H1 (cell line): Measurements from ENCODE around the gene JPH3. TPM values are rescaled to one million over a fixed set of nuclear protein-coding genes. Genes with fewer than 3 reads are reported as not detected.

Experiments
- CTCF ChIA-PET: fragments of 300-600 bp; sonication (Branson Sonifier 250); formaldehyde crosslinking; loops from one replicate; lab custom pipeline; 2021; ENCODE audit not compliant: partially characterized antibody; lab: Charles Lee
- POLR2A ChIA-PET: fragments of 300-600 bp; sonication (Branson Sonifier 250); formaldehyde crosslinking; loops from one replicate; lab custom pipeline; 2021; ENCODE audit warnings: inconsistent platforms; ENCODE audit not compliant: partially characterized antibody; lab: Charles Lee
- DNase-seq, 2 experiments: peaks; one replicate each; pipeline versions ENCODE4 v3.0.0 to v3.0.0-alpha.2; 2010 to 2022; ENCODE audit warnings: low spot score in 2 of 2, low read depth in 1 of 2, mixed read lengths in 1 of 2
- FAIRE-seq: peaks from 2 replicates; lab custom pipeline; 2011; peaks lifted over from hg19 to GRCh38; lab: Jason Lieb, UNC
- H2AFZ ChIP-seq: 2 replicates; pipeline ENCODE4 v1.8.1; 2012; ENCODE audit warnings: low read length, inconsistent platforms
- H2AK5ac ChIP-seq: 2 replicates; pipeline ENCODE4 v1.6.1; 2013; ENCODE audit warnings: low read depth, low read length
- H2BK120ac ChIP-seq: replicated peaks from 2 replicates; pipeline ENCODE3; 2013; ENCODE audit warnings: low read depth, low read length, inconsistent platforms
- H2BK12ac ChIP-seq: 2 replicates; pipeline ENCODE4 v1.6.1; 2013; ENCODE audit warnings: low read depth, low read length
- H2BK15ac ChIP-seq: 2 replicates; pipeline ENCODE4 v1.6.1; 2013; ENCODE audit warnings: low read length
- H2BK20ac ChIP-seq: 2 replicates; pipeline ENCODE4 v1.6.1; 2013; ENCODE audit warnings: low read length
- H2BK5ac ChIP-seq: 2 replicates; pipeline ENCODE4 v1.6.1; 2013; ENCODE audit warnings: low read depth, low read length
- H3K14ac ChIP-seq: 2 replicates; pipeline ENCODE4 v1.6.1; 2013; ENCODE audit warnings: inconsistent platforms; ENCODE audit not compliant: insufficient read length
- H3K18ac ChIP-seq: 2 replicates; pipeline ENCODE4 v1.6.1; 2013; ENCODE audit warnings: low read length; ENCODE audit errors: extremely low read depth
- H3K23ac ChIP-seq: 2 replicates; pipeline ENCODE4 v1.6.1; 2013; ENCODE audit warnings: inconsistent platforms; ENCODE audit not compliant: insufficient read length
- H3K23me2 ChIP-seq: 2 replicates; pipeline ENCODE4 v1.6.1; 2013; ENCODE audit warnings: low read depth, low read length
- H3K27ac ChIP-seq: 2 replicates; pipeline ENCODE4 v1.6.1; 2011; ENCODE audit warnings: low read depth, low read length, inconsistent platforms
- H3K27me3 ChIP-seq, 4 experiments: replicated peaks in 1 of 4; 1 replicate in 1 of 4; 2 replicates in 3 of 4; pipeline versions ENCODE4 v1.6.1 to v1.8.1; 2011 to 2013; ENCODE audit warnings: low read length in 3 of 4, mild to moderate bottlenecking in 3 of 4, inconsistent platforms in 2 of 4, mixed read lengths in 2 of 4, moderate library complexity in 1 of 4; ENCODE audit not compliant: control insufficient read depth in 3 of 4, insufficient read depth in 3 of 4; ENCODE audit errors: extremely low read depth in 1 of 4
- H3K36me3 ChIP-seq, 4 experiments: 2 replicates each; pipeline versions ENCODE4 v1.6.1 to v1.8.1; 2011 to 2013; ENCODE audit warnings: mild to moderate bottlenecking in 4 of 4, low read length in 3 of 4, moderate library complexity in 2 of 4, control low read depth in 1 of 4, inconsistent platforms in 1 of 4; ENCODE audit not compliant: insufficient read depth in 4 of 4, control insufficient read depth in 2 of 4
- H3K4ac ChIP-seq: replicated peaks from 2 replicates; pipeline ENCODE3; 2013; ENCODE audit warnings: low read length, low read depth, mixed read lengths, inconsistent platforms; ENCODE audit not compliant: insufficient read length
- H3K4me1 ChIP-seq, 4 experiments: replicated peaks in 1 of 4; 1 replicate in 1 of 4; 2 replicates in 3 of 4; pipeline versions ENCODE4 v1.6.1 to v1.8.1; 2011 to 2013; ENCODE audit warnings: low read length in 3 of 4, inconsistent platforms in 2 of 4, mixed read lengths in 1 of 4; ENCODE audit not compliant: insufficient read depth in 4 of 4, control insufficient read depth in 3 of 4
- H3K4me2 ChIP-seq, 2 experiments: 2 replicates each; pipeline versions ENCODE4 v1.6.1 to v1.8.1; 2011 to 2013; ENCODE audit warnings: low read depth in 2 of 2, low read length in 2 of 2, control low read depth in 1 of 2, inconsistent platforms in 1 of 2, mild to moderate bottlenecking in 1 of 2; ENCODE audit not compliant: insufficient read depth in 1 of 2
- H3K4me3 ChIP-seq, 4 experiments: fragments of 200-600, 300-600 bp in 1 of 4; sonication (generic), shearing (Covaris generic), sonication (Bioruptor Twin) in 1 of 4; 2 replicates each; pipeline versions ENCODE4 v1.5.1 to v1.8.1; 2011 to 2016; ENCODE audit warnings: low read length in 4 of 4, low read depth in 3 of 4, control low read depth in 2 of 4, inconsistent platforms in 2 of 4, mild to moderate bottlenecking in 2 of 4, mixed read lengths in 1 of 4, moderate library complexity in 1 of 4; ENCODE audit not compliant: insufficient read depth in 2 of 4; ENCODE audit errors: extremely low read depth in 1 of 4
- H3K56ac ChIP-seq: replicated peaks from 2 replicates; pipeline ENCODE3; 2013; ENCODE audit warnings: low read depth, mild to moderate bottlenecking, mixed read lengths, low read length, inconsistent platforms; ENCODE audit not compliant: insufficient read length
- H3K79me1 ChIP-seq: 2 replicates; pipeline ENCODE4 v1.6.1; 2013; ENCODE audit warnings: low read depth, low read length, control low read depth
- H3K79me2 ChIP-seq, 2 experiments: 2 replicates each; pipeline versions ENCODE4 v1.6.1 to v1.8.1; 2012 to 2013; ENCODE audit warnings: low read length in 2 of 2, mild to moderate bottlenecking in 2 of 2, inconsistent platforms in 1 of 2; ENCODE audit not compliant: insufficient read depth in 2 of 2, control insufficient read depth in 1 of 2
- H3K9ac ChIP-seq, 4 experiments: replicated peaks in 1 of 4; 1 replicate in 1 of 4; 2 replicates in 3 of 4; pipeline versions ENCODE4 v1.6.1 to v1.8.1; 2011 to 2013; ENCODE audit warnings: low read depth in 3 of 4, low read length in 3 of 4, control low read depth in 2 of 4, mild to moderate bottlenecking in 2 of 4, moderate library complexity in 2 of 4, inconsistent platforms in 1 of 4; ENCODE audit errors: extremely low read depth in 1 of 4
- H3K9me3 ChIP-seq, 2 experiments: 2 replicates each; pipeline versions ENCODE4 v1.6.1 to v1.8.1; 2012 to 2013; ENCODE audit warnings: mild to moderate bottlenecking in 2 of 2, moderate library complexity in 2 of 2, control low read depth in 1 of 2, inconsistent platforms in 1 of 2, low read depth in 1 of 2, low read length in 1 of 2, mixed read lengths in 1 of 2; ENCODE audit not compliant: insufficient read depth in 2 of 2
- H4K20me1 ChIP-seq, 2 experiments: replicated peaks in 1 of 2; 2 replicates each; pipeline versions ENCODE3 to v1.8.1; 2011 to 2013; ENCODE audit warnings: inconsistent platforms in 2 of 2, low read length in 2 of 2, mild to moderate bottlenecking in 1 of 2; ENCODE audit not compliant: insufficient read depth in 2 of 2, control insufficient read depth in 1 of 2
- H4K5ac ChIP-seq: 2 replicates; pipeline ENCODE4 v1.6.1; 2013; ENCODE audit warnings: low read length, low read depth, mixed read lengths, inconsistent platforms; ENCODE audit not compliant: insufficient read length
- H4K8ac ChIP-seq: 2 replicates; pipeline ENCODE4 v1.8.0; 2013; ENCODE audit warnings: mild to moderate bottlenecking, moderate library complexity, low read length, inconsistent platforms; ENCODE audit not compliant: insufficient read depth; ENCODE audit errors: extremely low read depth
- H4K91ac ChIP-seq: replicated peaks from 2 replicates; pipeline ENCODE3; 2013; ENCODE audit warnings: low read length, mixed read lengths, inconsistent platforms; ENCODE audit not compliant: insufficient read length
- CREB1 ChIP-seq: IDR thresholded peaks from 2 replicates; pipeline ENCODE4 v1.6.1; 2012; ENCODE audit warnings: inconsistent platforms
- GTF2F1 ChIP-seq: IDR thresholded peaks from 2 replicates; pipeline ENCODE4 v1.6.1; 2012; ENCODE audit warnings: low read depth, low read length, improper control_type of control experiment, borderline replicate concordance
- JUN ChIP-seq: IDR thresholded peaks from 2 replicates; pipeline ENCODE4 v1.6.1; 2011; ENCODE audit warnings: low read depth, mild to moderate bottlenecking, improper control_type of control experiment, low read length
- MAFK ChIP-seq: IDR thresholded peaks from 2 replicates; pipeline ENCODE4 v1.6.1; 2012; ENCODE audit warnings: low read depth, mild to moderate bottlenecking, improper control_type of control experiment, low read length
- POLR2AphosphoS5 ChIP-seq: IDR thresholded peaks from 2 replicates; pipeline ENCODE4 v1.6.1; 2011; ENCODE audit warnings: low read depth, low read length
- POU5F1 ChIP-seq: IDR thresholded peaks from 2 replicates; pipeline ENCODE4 v1.6.1; 2011; ENCODE audit warnings: low read depth, mild to moderate bottlenecking, low read length, moderate library complexity
- RXRA ChIP-seq: IDR thresholded peaks from 2 replicates; pipeline ENCODE4 v1.6.1; 2011; ENCODE audit warnings: low read depth, mild to moderate bottlenecking, low read length, moderate library complexity; ENCODE audit not compliant: insufficient read depth
- SIN3A ChIP-seq, 2 experiments: IDR thresholded peaks in 1 of 2; conservative IDR thresholded peaks in 1 of 2; 2 replicates each; pipeline ENCODE4 v1.6.1; 2011 to 2012; ENCODE audit warnings: low read length in 2 of 2, improper control_type of control experiment in 1 of 2, low read depth in 1 of 2, mild to moderate bottlenecking in 1 of 2
- SP1 ChIP-seq: IDR thresholded peaks from 2 replicates; pipeline ENCODE4 v1.6.1; 2011; ENCODE audit warnings: low read depth, low read length
- SP2 ChIP-seq: IDR thresholded peaks from 2 replicates; pipeline ENCODE4 v1.6.1; 2012; ENCODE audit warnings: mild to moderate bottlenecking, low read length, inconsistent platforms
- TAF1 ChIP-seq: IDR thresholded peaks from 2 replicates; pipeline ENCODE4 v1.6.1; 2011; ENCODE audit warnings: mild to moderate bottlenecking, low read depth, low read length
- TCF12 ChIP-seq: IDR thresholded peaks from 2 replicates; pipeline ENCODE4 v1.6.1; 2011; ENCODE audit warnings: low read depth, mild to moderate bottlenecking, low read length
- WGBS, 2 experiments: shearing (Covaris generic) in 1 of 2; methylation state at CpG; one replicate each; pipeline versions ENCODE4 v1.1.6 to v1.1.7; 2013 to 2015; ENCODE audit warnings: low lambda C conversion rate in 2 of 2, mixed read lengths in 2 of 2, inconsistent platforms in 1 of 2, low coverage in 1 of 2, missing lambda C conversion rate in 1 of 2; ENCODE audit not compliant: insufficient replicate concordance in 2 of 2, insufficient coverage in 1 of 2, insufficient read length in 1 of 2; ENCODE audit errors: extremely low coverage in 1 of 2, missing lambda C conversion rate in 1 of 2; 5-methylcytosine and 5-hydroxymethylcytosine counted together
- polyA plus RNA-seq, 7 experiments: library from polyadenylated mRNA; depleted of rRNA in 3 of 7; stranded (reverse) in 5 of 7; unstranded in 2 of 7; fragments of >200 nt in 5 of 7; fragments of 200-250 nt in 2 of 7; gene quantifications; 1 replicate in 5 of 7; 2 replicates in 1 of 7; 4 replicates in 1 of 7; pipeline versions ENCODE4 v1.2.1 to v1.2.3, GENCODE V29; 2011 to 2013; ENCODE audit warnings: missing spikeins in 2 of 7, mixed read lengths in 2 of 7
- total RNA-seq: library from RNA; stranded (reverse); fragmentation: NEBNext Ultra II Directional; extraction: Animal tissue kit (Norgen Biotek cat#: 25700); gene quantifications from 2 replicates; pipeline ENCODE4 v1.2.1, GENCODE V29; 2021
- TF ChIP-seq, protein P1 (sequence below): IDR thresholded peaks from 2 replicates; pipeline ENCODE4 v1.6.1; 2012; ENCODE audit warnings: inconsistent platforms

Gene JPH3
- total and polyA plus RNA-seq, 2 of the 8 experiments (the other 6 are each of a cell fraction or from before 2014, with no cell fraction given) = 10.3 to 28.3 TPM

DNA sequence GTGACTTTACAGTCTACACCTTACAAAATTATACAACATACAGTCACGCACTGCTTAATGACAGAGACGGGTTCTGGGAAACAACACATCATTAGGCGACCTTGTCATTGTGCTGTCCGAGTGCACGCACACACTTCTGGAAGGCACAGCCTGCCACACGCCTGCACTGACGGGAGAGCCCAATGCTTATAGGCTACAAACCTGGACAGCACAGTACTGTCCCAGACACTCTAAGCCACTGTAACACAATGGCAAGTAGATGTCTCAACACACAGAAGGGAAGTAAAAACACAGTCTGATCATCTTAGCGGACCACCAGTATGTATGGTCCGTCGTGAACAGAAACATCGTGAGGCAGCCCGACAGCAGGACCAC lies 133.7 kb downstream of the JPH3 start:
- 97% methylated on average over 12 of the region's 12 CpGs; no CpG with 5 or more reads in 1 of the 2 experiments for whole genome bisulfite sequencing, 2 experiments
- Histone ChIP-seq H3K14ac (no peak overlapping the region), H4K8ac (no peak overlapping the region), H4K91ac (no peak overlapping the region), H2BK15ac (no peak overlapping the region), H3K36me3 (peaks cover 2 to 11% (median 4%) of the 10 kb centered on the region in 4 experiments; a peak in 5 of 8 replicates), H3K9me3 (no peaks in the 10 kb centered on the region), H3K4me1 (peaks cover 0 to 2% (median under 1%) of the 10 kb centered on the region in 4 experiments; a peak in 2 of 7 replicates), H4K20me1 (peaks cover 15 to 30% of the 10 kb centered on the region in 2 experiments), H3K9ac (no peak overlapping the region), H2BK120ac (no peak overlapping the region), H3K23me2 (peaks cover 7% of the 10 kb centered on the region; the same call in 1 of the 2 replicates), H4K5ac (no peak overlapping the region), H3K18ac (no peak overlapping the region), H3K56ac (no peak overlapping the region), H3K79me2 (peaks cover 4 to 42% of the 10 kb centered on the region in 2 experiments; a peak in 3 of 4 replicates), H3K4ac (no peak overlapping the region), H3K27ac (no peak overlapping the region), H2BK12ac (no peak overlapping the region)
- ChIA-PET CTCF (interaction anchor here (0.6 kb wide), 1 partner anchor 137 kb away, joined by 3 read pairs; no protein-coding TSS in a partner anchor), POLR2A (interaction anchor here (5.4 kb wide), 1 partner anchor 14 kb away, joined by 39 read pairs; no protein-coding TSS in a partner anchor)
- TF ChIP-seq JUN (no peak), SIN3A (conservative IDR thresholded peaks at IDR 0.05 in 1 of 2, IDR thresholded peaks at IDR 0.05 in 1 of 2; ENCODE audit: low read depth in 1 of 2, low read length in 2 of 2) (no peak), MAFK (no peak), TAF1 (no peak), POU5F1 (no peak), RXRA (no peak), SP1 (no peak), TCF12 (no peak), POLR2AphosphoS5 (no peak), CREB1 (no peak), SP2 (no peak), GTF2F1 (no peak)
- TF ChIP-seq, protein P1, sequence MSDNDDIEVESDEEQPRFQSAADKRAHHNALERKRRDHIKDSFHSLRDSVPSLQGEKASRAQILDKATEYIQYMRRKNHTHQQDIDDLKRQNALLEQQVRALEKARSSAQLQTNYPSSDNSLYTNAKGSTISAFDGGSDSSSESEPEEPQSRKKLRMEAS = no peak
- TF ChIP-seq, all 59 proteins: peak for 0
- Histone ChIP-seq H2AFZ (no peak overlapping the region), H2BK20ac (no peak overlapping the region), H3K4me2 (no peak overlapping the region), H3K27me3 (no peaks in the 10 kb centered on the region), H3K23ac (no peak overlapping the region), H3K79me1 (peaks cover 17% of the 10 kb centered on the region), H3K4me3 (no peak overlapping the region), H2AK5ac (no peak overlapping the region), H2BK5ac (no peak overlapping the region)
- FAIRE-seq = no peak
- DNase-seq = no peak
